ENCODE measurements around the gene SYNDIG1. TPM values are rescaled to one million over a fixed set of nuclear protein-coding genes. Genes with fewer than 3 reads are reported as not detected.

Gene SYNDIG1
- total and polyA plus RNA-seq, 9 of the 15 experiments (the other 6 are each of a cell fraction or from before 2014, with no cell fraction given), result not detected

GRCh38 chr20:24670341-24670872 lies 201.0 kb downstream of the SYNDIG1 start:
- Histone ChIP-seq H3K9ac (ENCODE audit: insufficient read depth in 1 of 2, low read depth in 2 of 2, low read length in 2 of 2) (no peak overlapping the region), H2AFZ (ENCODE audit: low read depth, low read length) (no peak overlapping the region), H3K4me1 (replicated peaks in 1 of 2; ENCODE audit: control insufficient read depth in 2 of 2, insufficient read depth in 2 of 2, low read length in 2 of 2) (no peaks in the 10 kb centered on the region), H3K4me3 (no peak overlapping the region), H3K27ac (ENCODE audit: extremely low read depth, low read depth, low read length) (no peak overlapping the region), H3K4me2 (ENCODE audit: insufficient read depth, low read length) (no peak overlapping the region), H3K79me2 (ENCODE audit: control insufficient read depth, insufficient read depth, low read length) (no peaks in the 10 kb centered on the region), H3K36me3 (ENCODE audit: control insufficient read depth, insufficient read depth, low read length) (no peaks in the 10 kb centered on the region), H3K9me1 (ENCODE audit: control insufficient read depth, insufficient read depth, low read length) (no peaks in the 10 kb centered on the region), H3K9me3 (replicated peaks; ENCODE audit: control insufficient read depth, insufficient read depth, low read depth, low read length) (no peaks in the 10 kb centered on the region), H4K20me1 (replicated peaks; ENCODE audit: control insufficient read depth, insufficient read depth, low read length) (no peaks in the 10 kb centered on the region), H3K27me3 (ENCODE audit: control insufficient read depth in 2 of 2, insufficient read depth in 2 of 2, low read length in 2 of 2) (no peaks in the 10 kb centered on the region; a peak in 1 of 5 replicates)
- no TSS peak for BruUV-seq (replicated peaks)
- TF ChIP-seq ZNF445 (CRISPR knock-in tag; IDR thresholded peaks at IDR 0.05; ENCODE audit: low read depth) (no peak), FUS (optimal IDR thresholded peaks at IDR 0.05; ENCODE audit: low read depth, low read length) (no peak), FOXJ2 (tag; IDR thresholded peaks at IDR 0.05) (no peak), CBFB (CRISPR knock-in tag; IDR thresholded peaks at IDR 0.05) (no peak), EP400 (IDR thresholded peaks at IDR 0.05) (no peak), ZBTB8A (IDR thresholded peaks at IDR 0.05; ENCODE audit: partially characterized antibody) (no peak), BCL6 (CRISPR knock-in tag; IDR thresholded peaks at IDR 0.05) (no peak), E2F5 (CRISPR knock-in tag; IDR thresholded peaks at IDR 0.05) (no peak), ETV1 (tag; conservative IDR thresholded peaks at IDR 0.05; ENCODE audit: low read depth) (no peak)
- ChIA-PET CTCF (ENCODE audit: low intra/inter-chr PET ratio) (no interaction called here), POLR2A (no interaction called here)
- no peak for ATAC-seq
- in situ Hi-C loops (cut with MboI), result no loop called here
- intact Hi-C loops (cut with micrococcal nuclease), result no loop called here
- WGBS (ENCODE audit: insufficient coverage, low coverage, missing lambda C conversion rate), result 0% methylated on average over 4 of the region's 10 CpGs
- no peak for FAIRE-seq
- no peak for DNase-seq (ENCODE audit: extremely low read depth in 1 of 4, low spot score in 3 of 4)
